ENCODE measurements around the gene C1QTNF1.

DNA sequence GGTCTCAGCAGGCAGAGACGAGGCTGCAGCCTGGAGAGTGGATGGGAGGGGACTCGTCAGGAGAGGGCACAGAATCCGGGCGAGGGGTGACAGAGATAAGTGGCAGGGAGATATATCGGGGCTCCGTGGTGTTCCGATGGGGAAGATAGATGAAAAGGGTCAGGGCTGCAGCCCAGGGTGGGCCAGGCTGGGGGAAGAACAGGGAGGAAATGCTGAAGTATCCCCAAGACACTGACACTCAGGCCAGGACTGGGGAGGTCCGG, 46.4 kb upstream of the C1QTNF1 start:
- no peak for TF ChIP-seq EZH2 (IDR thresholded peaks at IDR 0.05)
- TF ChIP-seq, protein P1, sequence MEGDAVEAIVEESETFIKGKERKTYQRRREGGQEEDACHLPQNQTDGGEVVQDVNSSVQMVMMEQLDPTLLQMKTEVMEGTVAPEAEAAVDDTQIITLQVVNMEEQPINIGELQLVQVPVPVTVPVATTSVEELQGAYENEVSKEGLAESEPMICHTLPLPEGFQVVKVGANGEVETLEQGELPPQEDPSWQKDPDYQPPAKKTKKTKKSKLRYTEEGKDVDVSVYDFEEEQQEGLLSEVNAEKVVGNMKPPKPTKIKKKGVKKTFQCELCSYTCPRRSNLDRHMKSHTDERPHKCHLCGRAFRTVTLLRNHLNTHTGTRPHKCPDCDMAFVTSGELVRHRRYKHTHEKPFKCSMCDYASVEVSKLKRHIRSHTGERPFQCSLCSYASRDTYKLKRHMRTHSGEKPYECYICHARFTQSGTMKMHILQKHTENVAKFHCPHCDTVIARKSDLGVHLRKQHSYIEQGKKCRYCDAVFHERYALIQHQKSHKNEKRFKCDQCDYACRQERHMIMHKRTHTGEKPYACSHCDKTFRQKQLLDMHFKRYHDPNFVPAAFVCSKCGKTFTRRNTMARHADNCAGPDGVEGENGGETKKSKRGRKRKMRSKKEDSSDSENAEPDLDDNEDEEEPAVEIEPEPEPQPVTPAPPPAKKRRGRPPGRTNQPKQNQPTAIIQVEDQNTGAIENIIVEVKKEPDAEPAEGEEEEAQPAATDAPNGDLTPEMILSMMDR (IDR thresholded peaks at IDR 0.05 in 2 of 3, conservative IDR thresholded peaks at IDR 0.05 in 1 of 3; ENCODE audit: borderline replicate concordance in 1 of 3, insufficient read depth in 1 of 3, low read depth in 2 of 3, low read length in 2 of 3), result no peak
- TF ChIP-seq JUND (IDR thresholded peaks at IDR 0.05), result no peak
- TF ChIP-seq, protein P2, sequence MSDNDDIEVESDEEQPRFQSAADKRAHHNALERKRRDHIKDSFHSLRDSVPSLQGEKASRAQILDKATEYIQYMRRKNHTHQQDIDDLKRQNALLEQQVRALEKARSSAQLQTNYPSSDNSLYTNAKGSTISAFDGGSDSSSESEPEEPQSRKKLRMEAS (IDR thresholded peaks at IDR 0.05), result no peak
- TF ChIP-seq YY1 (IDR thresholded peaks at IDR 0.05; ENCODE audit: extremely low read depth, insufficient replicate concordance, low read depth, low read length), result no peak
- no peak for TF ChIP-seq POLR2AphosphoS5 (IDR thresholded peaks at IDR 0.05; ENCODE audit: low read depth, low read length)
- TF ChIP-seq, protein P3, sequence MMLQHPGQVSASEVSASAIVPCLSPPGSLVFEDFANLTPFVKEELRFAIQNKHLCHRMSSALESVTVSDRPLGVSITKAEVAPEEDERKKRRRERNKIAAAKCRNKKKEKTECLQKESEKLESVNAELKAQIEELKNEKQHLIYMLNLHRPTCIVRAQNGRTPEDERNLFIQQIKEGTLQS (IDR thresholded peaks at IDR 0.05), result no peak
- no peak for TF ChIP-seq POLR2A (IDR thresholded peaks at IDR 0.05; ENCODE audit: borderline replicate concordance, extremely low read depth, insufficient read depth, insufficient read length)
- TF ChIP-seq, protein P4, sequence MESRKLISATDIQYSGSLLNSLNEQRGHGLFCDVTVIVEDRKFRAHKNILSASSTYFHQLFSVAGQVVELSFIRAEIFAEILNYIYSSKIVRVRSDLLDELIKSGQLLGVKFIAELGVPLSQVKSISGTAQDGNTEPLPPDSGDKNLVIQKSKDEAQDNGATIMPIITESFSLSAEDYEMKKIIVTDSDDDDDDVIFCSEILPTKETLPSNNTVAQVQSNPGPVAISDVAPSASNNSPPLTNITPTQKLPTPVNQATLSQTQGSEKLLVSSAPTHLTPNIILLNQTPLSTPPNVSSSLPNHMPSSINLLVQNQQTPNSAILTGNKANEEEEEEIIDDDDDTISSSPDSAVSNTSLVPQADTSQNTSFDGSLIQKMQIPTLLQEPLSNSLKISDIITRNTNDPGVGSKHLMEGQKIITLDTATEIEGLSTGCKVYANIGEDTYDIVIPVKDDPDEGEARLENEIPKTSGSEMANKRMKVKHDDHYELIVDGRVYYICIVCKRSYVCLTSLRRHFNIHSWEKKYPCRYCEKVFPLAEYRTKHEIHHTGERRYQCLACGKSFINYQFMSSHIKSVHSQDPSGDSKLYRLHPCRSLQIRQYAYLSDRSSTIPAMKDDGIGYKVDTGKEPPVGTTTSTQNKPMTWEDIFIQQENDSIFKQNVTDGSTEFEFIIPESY (IDR thresholded peaks at IDR 0.05; ENCODE audit: extremely low read depth, insufficient replicate concordance, low read length), result no peak

Data from HCT116 (cell line).